ENCODE measurements around the gene UACA.

The UACA gene

DNA sequence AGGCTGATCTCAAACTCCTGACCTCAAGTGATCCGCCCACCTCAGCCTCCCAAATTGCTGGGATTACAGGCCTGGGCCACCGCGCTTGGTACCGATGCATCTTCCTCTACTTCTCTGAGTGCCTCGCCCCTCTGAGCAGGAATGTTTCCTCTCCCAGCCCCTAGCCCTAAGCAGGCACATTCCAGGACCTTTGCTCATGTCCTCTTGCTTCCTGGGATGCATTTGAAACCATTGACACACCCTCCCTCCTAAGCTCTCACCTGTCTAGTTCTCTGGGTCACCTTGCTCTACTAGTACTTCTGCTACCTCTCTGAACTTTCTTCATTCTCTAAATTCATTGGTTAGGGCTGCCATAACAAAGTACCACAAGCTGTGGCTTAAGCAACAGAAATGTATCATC lies 17.9 kb upstream of the UACA start:
- no peak for FAIRE-seq

DNA sequence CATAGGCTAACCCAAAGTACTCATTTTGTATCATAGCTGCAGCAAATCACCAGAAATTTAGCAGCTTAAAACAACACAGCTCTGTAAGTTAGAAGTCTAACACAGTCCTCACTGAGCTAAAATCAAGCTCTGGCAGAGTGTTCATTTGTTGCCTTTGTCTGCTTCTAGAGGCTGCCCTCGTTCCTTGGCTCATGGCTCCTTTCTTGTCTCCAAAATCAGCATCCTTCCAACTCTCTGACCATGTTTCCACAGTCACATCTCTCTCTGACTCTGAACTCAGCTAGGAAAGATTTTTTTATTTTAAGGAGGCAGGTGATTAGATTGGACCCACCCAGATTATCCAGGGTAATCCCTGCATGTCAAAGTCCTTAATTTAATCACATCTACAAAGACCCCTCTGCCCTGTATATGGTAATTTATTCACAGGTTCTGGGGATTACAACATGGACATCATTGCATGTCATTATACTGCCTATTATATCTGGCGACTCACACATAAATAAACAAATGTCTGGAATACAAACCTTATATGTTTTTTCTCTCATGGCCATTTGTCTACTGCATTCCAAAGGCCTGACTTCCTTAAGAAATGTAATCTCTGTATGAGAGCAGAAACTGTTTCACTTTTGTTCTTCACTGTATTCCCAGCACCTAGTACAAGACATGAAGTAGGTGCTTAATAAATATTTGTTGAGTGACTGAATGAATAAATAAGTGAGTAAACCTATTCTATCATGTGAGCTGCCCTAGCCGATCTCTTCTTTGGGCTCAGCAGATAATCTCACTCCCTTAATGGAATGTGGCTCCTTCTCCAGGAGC lies 15.1 kb upstream of the UACA start:
- no peak for FAIRE-seq

DNA sequence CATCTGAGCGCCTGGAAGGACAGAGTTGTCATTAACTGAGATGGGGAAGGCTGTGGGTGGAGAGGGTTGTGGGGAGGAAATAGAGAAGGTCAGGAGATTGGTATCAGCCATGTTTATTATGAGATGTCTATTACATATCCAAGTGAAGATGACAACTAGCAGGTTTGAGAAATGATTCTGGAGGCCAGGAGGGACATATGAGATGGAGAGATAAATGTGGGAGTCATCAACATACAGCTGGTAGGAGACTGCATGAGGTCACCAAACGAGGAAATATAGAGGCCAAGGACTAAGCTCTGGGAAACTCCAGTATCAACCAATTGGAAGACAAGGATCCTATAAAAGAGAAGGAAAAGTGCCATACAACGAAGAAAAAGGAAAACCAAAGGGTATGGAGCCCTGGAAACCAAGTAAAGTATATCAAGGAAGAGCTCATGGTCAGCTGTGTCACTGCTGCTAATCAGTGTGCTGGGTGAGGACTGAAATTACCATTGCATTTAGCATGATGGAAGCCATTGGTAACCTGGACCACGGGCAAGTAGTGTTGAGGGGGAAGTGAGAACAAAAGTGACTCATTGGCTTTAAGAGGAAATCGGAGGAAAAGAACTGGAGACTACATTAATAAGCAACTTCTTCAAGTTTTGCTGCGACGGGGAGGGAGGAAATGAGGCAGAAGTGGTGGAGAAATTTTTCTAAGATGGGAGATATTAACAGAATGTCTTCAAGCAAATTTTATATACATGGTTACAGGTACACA lies 14.0 kb upstream of the UACA start:
- FAIRE-seq: no peak

DNA sequence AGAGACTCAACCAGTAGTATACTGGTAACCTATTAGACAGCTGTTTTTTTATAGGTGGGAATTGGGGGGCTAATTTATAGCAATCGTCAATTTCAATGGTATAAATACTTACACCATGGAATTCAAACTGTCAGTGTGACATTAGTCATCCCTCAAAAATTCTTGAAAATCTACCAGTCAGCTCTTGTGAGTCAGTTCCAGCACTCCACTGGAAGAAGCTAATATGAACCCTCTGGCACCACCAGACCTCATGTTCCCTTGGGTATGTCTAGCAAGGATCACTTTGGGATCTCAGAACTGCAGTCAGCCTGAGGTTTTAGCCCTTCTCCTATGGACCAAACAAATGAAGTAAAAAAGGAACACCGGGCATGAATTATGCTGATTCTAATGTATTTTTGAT lies 11.8 kb upstream of the UACA start:
- no peak for FAIRE-seq

DNA sequence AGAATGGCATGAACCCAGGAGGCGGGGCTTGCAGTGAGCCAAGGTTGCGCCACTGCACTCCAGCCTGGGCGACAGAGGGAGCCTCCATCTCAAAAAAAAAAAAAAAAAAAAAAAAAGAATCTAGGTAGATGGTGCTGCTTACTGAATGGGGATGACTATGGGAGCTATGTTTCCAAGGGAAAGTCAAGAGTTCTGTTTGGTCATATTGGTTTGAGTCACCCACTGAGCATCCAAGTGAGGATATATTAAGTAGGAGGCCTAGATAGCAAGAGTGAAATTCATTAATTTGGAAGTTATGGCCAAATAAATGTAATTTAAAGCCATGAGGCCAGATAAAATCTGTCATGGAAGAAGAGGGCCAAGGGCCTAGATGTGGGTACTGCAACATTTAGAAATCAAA lies 9.0 kb upstream of the UACA start:
- no peak for FAIRE-seq

DNA sequence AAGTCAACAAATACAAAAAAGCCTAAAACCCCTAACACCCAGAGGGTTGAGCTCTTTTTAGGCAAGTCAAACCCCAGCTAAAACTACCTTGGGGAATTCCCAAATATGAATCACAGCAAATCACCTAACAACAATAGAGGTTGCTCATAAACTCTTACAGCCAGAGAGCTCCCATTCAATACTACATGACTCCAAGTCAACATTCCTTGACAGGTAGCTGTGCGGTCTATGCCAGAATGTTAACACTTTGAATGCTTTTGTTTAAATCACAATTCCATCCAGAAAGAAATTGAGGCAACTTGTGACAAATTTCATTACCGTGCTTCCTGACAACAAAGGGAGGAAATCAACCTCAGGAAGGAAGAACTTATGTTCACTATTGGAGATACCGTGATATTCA lies 7.5 kb upstream of the UACA start:
- no peak for FAIRE-seq

DNA sequence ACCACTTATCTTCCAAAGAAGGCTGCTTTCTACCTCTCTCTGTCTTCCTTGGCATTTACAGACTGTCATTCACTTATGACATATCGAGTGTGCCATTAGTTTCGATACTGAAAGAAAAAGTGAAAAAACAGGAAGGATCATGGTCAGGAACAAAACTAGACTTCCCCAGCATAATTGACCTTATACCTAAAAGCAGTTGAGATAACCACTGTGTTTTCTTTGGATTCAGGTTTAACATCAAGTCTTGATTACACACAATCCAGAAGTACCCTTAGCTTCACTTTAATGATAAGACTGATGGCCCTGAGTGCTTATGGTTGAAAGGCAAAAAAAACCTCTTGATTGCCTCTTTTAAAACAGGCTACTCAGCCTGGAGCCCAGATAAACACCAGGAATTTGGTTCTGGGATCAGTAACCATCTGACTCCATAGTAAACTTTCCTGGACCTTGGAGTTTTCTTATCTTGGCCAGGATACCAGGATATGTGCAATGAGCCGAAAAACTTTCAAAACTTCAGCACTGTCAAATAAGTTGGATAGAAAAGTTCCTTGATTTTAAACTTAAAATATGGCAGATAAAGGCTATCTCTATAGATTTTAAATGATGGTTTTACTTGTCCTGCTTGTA lies 5.0 kb upstream of the UACA start:
- no peak for FAIRE-seq

DNA sequence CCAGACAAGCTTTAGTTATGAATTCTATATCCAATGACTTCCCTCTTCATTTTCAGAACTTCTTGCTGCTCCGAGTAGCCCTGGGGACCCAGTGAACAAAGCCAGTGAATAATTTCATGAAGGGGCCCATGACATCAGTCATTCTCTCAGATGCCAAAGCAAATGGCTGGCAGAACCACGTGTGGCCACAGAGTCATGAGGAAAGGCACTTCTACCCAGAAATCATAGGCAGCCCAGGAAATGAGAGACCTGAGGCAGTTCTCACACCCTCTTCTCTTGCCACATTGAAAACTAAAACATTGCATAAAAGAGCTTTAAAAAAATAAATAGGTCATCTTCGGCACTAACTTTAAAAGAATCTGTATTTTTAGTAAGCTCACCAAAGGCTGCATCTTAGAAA lies 4.3 kb upstream of the UACA start:
- no peak for FAIRE-seq

DNA sequence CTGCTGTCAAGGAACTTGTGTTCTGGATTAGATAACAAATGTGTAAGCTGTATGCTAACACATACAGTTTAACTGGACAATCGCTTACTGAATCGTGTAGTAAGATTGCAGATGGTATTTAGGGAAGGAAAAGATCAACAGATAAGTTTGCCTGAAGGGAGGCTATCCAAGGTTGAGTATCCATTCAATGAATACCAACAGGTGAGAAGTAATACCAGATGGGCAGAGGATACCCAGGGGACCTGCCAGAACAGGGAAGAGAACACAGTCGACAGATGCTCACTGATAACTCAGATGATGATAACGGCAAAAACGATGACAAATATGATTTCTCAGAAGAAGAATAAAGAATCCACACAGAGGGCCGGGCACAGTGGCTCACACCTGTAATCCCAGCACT lies 3.2 kb upstream of the UACA start:
- no peak for FAIRE-seq

DNA sequence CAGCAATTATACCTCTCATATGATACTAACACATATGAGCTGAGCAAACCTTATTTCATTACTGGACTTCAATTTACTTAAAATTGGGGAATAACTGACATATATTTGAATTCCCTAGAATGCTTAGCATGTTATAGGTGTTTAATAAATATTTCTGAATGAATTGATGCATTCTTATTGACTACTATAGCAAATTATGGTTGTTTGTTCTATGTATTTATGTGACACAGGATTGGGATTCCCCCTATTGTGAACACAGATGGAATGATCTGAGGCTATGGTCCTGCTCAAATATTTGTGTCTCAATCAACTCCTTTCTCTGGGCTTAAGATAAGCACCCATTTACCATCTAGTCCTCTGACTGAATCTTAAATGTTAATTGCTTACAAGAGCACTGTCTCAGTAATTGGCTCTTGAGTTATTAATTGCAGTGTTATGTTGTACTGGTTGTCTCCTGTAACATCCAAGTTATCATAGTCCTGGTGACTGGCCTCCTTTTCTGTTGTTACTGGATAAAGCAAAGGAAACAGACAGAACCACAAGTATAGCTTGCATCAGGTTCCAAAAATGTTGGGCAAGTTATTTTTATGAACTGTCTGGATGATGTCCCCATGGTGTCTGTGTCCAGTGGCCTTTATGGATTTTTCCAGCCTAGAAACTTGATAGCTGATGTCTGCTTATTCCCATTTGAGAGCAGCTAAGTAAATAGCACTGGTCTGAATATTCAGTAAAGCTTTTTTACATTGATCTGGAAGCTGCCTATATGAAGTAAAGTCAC lies 2.3 kb upstream of the UACA start:
- no peak for FAIRE-seq

DNA sequence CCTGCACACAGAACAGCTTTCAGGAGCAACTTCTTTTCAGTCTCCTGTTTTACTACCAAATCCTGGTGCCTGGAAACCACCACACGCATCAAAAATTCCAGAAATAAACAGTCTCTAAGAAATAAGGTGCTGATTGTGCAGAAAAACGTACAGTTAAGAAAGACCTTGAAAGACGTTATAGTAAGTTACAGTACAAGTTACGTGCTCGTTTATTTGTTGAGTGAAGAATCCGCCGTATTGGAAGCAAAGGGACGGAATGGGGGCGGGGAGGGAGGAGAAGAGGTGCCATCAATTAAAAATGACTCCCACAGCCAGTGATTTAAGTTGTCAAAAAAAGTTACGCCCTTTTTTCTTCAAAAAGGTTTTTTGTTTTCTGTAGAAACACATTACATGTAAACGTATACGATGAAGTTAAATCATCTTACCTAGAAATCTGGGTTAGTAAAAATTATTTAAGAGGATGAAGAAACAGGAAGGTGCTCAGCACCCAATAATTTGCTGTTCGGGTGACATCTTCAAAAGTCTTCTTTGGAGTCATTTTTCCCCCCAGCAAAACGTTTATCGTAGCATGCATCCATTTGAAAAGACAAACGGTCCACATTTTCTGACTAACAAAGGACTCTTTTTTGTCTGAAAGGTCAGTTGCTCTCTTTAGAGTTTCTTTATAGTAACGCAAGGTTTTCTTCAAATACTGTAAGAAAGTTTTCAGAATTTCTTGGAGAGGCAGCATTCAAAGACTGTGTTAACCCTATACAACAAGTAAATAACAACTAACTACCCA lies 782 bp upstream of the UACA start:
- FAIRE-seq: no peak

DNA sequence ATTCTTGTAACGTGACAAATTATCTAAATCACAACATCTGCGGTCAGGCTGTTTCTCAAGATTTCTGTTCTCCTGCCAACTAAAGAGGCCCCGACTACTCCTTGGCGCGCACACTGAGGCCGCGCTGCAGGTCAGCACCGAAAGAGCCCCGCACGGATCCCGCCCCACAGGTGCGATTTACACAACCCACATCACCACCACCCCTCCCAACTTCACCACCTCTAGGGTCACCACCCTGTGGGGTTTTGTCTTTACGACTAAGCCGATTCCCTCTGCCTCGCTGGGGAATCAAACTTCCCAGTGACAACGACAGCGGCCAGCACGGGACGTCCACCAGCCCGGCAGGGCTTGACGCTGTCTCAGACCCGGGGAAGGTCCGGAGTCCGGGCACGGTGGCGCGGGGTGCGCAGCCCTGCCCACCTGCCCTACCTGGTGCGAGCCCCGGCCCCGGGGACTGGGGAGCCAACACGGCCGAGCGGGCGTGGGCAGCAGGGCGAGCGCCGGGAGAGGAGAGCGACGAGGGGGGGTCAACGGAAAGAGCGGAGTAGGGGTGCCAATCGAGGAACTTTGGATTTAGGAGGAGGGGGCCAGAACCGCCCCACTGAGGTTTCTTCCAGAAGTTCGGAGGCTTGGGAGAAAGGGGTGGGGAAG lies 764 bp downstream of the UACA start:
- no peak for FAIRE-seq

DNA sequence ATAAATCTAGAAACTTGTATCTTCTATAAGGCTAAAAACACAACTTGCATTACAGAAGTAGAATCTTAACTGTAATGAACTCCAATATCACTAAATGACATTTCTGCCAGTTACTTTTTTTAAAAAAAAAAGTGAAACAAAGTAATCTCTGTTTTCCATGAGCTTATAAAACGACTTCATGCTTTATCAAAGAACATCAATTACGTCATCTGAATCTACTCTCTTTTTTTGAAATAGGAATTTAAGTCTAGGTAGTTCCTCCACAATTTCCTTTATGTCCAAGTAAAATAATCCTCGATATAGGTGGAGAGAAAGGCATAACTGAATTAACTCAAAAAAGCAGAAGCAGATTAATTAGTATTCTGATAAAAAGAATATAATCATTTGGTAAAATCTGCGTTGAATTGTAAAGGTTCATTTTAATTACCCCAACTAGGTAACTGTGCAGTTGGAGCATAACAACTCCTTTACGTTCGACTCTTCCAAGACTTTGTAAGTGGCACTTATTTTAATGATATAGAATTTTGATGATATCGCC lies 1.4 kb downstream of the UACA start:
- FAIRE-seq: peak; percentile 69

DNA sequence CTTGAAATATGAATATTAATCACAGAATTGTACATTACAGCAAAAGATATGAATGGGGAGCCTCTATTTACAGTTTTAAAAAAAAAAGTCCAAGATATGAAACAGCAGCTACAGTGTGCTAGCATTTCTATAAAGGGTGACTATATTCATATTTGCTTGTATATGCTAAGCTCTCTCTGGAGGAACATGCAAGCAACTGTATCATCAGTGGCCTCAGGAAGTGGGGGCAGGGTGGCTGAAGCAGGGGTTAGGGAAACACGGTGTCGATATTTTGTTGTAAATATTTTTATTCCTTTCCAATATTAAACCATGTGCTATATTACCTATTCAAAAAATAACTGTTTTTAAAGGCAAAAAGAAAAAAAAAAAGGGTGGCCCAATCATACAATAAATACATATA lies 2.3 kb downstream of the UACA start:
- FAIRE-seq: no peak

DNA sequence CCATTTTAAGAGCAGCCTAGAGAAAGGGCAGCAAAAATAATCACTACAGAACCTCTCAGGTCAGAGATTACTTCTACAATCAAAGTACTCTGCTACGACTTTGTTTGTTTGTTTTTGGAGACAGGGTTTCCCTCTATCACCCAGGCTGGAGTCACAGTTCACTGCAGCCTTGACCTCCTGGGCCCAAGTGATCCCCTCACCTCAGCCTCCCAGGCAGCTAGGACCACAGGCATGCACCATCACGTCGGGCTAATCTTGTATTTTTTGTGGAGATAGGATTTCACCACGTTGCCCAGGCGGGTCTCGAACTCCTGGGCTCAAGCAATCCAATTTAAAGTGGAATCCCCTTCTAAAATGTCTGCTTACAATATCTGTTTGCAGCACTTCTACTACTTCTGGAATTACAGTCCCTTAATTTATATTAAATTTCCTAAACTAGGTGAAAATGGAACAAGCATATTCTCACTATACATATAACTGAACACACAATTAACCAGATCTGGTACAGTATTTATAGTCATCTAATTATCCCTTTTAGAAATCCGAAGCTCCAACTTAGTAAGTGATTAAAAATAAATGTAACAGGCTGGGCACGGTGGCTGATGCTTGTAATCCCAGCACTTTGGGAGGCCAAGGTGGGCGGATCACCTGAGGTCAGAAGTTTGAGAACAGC lies 4.4 kb downstream of the UACA start:
- FAIRE-seq: no peak

DNA sequence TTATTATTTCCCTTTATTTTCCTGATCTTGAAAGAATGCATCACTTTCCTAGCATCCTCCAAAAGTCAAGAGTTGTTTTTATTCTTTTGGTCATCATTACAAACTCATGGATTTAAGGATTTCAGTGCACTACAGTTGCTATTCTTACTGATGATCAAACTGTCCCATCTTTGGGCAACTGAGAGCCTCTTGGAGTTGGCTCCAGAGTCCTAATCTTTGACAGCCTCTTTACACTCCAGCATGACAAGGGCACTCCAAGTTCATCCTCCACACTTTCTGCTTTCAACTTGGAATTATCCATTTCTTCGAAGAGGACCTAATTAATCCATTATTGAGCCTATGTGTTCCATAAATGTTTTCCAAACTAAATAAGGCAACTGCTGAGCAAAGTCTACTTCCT lies 5.7 kb downstream of the UACA start:
- no peak for FAIRE-seq

DNA sequence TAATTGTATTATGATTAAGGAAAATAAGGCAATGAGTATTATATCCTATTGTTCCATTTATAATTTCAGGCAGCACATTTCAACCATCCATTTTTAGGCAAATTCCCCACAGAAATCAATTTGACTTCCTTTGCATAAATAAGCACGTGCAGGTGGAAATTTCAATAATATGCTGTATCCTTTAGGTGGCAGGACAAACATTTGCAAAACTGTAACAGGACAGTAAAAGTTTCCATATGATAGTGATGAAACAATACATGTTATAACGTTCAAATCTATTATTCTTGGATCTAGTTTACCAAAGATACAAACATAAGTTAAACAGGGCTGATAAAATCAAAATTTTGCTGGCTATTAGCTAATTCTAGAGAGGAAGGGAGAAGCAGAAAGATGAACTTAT lies 8.5 kb downstream of the UACA start:
- FAIRE-seq: no peak

DNA sequence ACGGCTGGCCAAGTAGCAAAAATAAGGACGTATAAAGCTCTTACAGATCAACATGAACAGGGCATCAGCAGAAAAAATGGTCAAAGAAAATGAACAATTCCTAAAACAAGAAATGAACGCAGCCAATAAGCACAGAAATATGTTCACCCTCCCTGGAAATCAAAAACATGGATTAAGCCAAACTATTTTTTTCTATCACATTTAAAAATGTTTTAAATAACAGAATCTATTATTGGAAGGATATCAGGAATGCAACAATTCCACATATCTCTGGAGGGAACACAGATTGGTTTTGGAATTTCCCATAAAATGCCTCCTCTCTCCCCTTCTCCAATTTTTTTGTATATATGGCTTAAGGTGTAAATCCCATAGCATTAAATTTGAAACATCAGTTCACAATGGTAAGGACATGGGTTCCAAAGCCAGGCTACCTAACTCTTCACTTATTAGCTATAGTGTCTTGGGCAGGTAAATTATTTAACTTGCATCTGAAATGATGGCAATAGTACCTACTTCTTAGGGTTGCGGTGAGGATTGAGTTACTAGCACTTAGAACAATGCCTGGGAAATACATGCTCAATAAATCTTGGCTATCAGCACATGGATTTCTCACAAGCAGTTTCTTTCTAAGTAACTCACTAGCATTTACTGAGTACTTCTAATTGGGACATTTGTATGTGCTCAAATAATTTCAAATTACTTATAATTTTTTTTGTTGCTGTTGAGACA lies 10.1 kb downstream of the UACA start:
- FAIRE-seq: no peak

DNA sequence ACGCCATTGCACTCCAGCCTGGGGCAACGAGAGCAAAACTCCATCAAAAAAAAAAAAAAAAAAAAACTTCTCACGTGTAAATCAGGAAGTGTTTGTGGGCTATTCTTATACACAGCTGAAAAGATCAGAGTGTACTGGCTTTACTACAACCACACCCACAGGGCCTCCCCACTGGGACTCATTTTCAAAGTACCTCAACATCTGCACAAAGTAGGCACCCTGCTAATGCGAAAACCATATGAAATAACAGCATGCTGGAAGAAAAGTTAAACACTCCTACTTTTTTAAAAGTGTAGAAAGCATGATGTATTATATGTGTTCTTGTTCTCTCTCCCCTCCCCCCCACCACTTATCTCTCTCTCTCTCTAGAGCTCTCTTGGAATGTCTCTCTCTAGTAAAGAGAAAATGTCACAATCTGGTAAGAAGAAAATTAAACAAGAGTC lies 11.1 kb downstream of the UACA start:
- FAIRE-seq: no peak

DNA sequence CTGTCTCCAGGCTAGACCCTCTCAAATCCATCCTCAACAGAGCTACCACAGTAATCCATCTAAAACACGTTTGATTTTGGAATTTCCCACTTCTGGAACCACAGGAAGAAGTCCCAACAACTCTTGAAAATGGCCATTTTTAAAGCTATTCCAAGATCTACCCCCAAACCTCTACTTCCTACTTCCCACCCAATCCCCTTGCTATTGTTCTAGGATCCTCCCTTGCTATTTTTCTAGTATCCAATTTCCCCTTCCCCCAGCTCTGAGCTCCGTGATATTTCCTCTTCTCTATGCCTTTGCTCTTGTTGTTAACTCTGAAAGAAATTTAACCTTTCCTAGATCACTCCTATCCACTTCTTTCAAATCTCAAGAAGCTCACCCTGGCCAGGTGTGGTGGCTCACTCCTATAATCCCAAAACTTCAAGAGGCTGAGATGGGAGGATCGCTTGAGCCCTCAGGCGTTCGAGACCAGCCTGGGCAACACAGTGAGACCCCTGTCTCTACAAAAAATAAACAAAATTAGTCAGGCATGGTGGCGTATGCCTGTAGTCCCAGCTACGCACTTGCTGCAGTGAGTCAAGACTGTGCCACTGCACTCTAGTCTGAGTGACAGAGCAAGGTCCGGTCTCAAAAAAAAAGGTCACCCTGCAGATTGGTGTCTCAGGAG lies 13.0 kb downstream of the UACA start:
- no peak for FAIRE-seq

Measured in colon (tissue), 2 donors.